ENCODE measurements around the gene SORCS2. TPM values are rescaled to one million over a fixed set of nuclear protein-coding genes. Genes with fewer than 3 reads are reported as not detected.

SORCS2 gene
- total RNA-seq, 6 experiments from 2014 or later = 0.18 to 6.2 (median 3.1) TPM

- no peak overlapping the region for H3K27ac ChIP-seq
- intact Hi-C loops (cut with DNase I) = no loop called here
- ATAC-seq (no peak), DNase-seq (no peak)
- H3K4me1 ChIP-seq = no peaks in the 10 kb centered on the region
- no peaks in the 10 kb centered on the region for H3K9me3 ChIP-seq
- no peak overlapping the region for H3K4me3 ChIP-seq
- WGBS (ENCODE audit: insufficient coverage, low coverage, low lambda C conversion rate, missing lambda C conversion rate) = 76% methylated on average over 10 of the region's 11 CpGs
- no peaks in the 10 kb centered on the region for H3K36me3 ChIP-seq
- no peaks in the 10 kb centered on the region for H3K27me3 ChIP-seq
- TF ChIP-seq CTCF (IDR thresholded peaks at IDR 0.05) (no peak), POLR2A (IDR thresholded peaks at IDR 0.05) (no peak)
Observed at GRCh38 chr4:7146786-7147115, 45.6 kb upstream of the SORCS2 start.

- 82% methylated on average over 10 of the region's 15 CpGs for WGBS (ENCODE audit: insufficient coverage, low coverage, low lambda C conversion rate, missing lambda C conversion rate)
- intact Hi-C loops (cut with DNase I) = no loop called here
- no peaks in the 10 kb centered on the region for H3K9me3 ChIP-seq
- H3K4me3 ChIP-seq = no peak overlapping the region
- DNase-seq = no peak
- H3K4me1 ChIP-seq = no peaks in the 10 kb centered on the region
- H3K27ac ChIP-seq = no peak overlapping the region
- no peaks in the 10 kb centered on the region for H3K36me3 ChIP-seq
- no peak for ATAC-seq
- H3K27me3 ChIP-seq = no peaks in the 10 kb centered on the region
- TF ChIP-seq CTCF (IDR thresholded peaks at IDR 0.05) = no peak
- no peak for TF ChIP-seq POLR2A (IDR thresholded peaks at IDR 0.05)
Observed at GRCh38 chr4:7147261-7147660, 45.1 kb upstream of the SORCS2 start.

- DNase-seq (no peak), ATAC-seq (no peak)
- Histone ChIP-seq H3K27ac (no peak overlapping the region), H3K27me3 (no peaks in the 10 kb centered on the region), H3K4me3 (no peak overlapping the region), H3K9me3 (no peaks in the 10 kb centered on the region), H3K4me1 (no peaks in the 10 kb centered on the region), H3K36me3 (no peaks in the 10 kb centered on the region)
- TF ChIP-seq CTCF (IDR thresholded peaks at IDR 0.05) (no peak), POLR2A (IDR thresholded peaks at IDR 0.05) (no peak)
- intact Hi-C loops (cut with DNase I) = no loop called here
- WGBS (ENCODE audit: insufficient coverage, low coverage, low lambda C conversion rate, missing lambda C conversion rate) = no CpG with 5 or more reads among the region's 10 CpGs
Observed at GRCh38 chr4:7147661-7148310, 44.6 kb upstream of the SORCS2 start.

- Histone ChIP-seq H3K9me3 (no peaks in the 10 kb centered on the region), H3K27ac (no peak overlapping the region), H3K36me3 (no peaks in the 10 kb centered on the region), H3K27me3 (no peaks in the 10 kb centered on the region), H3K4me3 (no peak overlapping the region), H3K4me1 (no peaks in the 10 kb centered on the region)
- DNase-seq (no peak), ATAC-seq (no peak)
- intact Hi-C loops (cut with DNase I) = no loop called here
- TF ChIP-seq CTCF (IDR thresholded peaks at IDR 0.05) = no peak
- TF ChIP-seq POLR2A (IDR thresholded peaks at IDR 0.05) = no peak
- 50% methylated on average over 2 of the region's 13 CpGs for WGBS (ENCODE audit: insufficient coverage, low coverage, low lambda C conversion rate, missing lambda C conversion rate)
Observed at GRCh38 chr4:7148337-7148736, 44.0 kb upstream of the SORCS2 start.

Data from right lobe of liver (tissue), 6 donors.